ENCODE data around the gene UBTF.

DNA sequence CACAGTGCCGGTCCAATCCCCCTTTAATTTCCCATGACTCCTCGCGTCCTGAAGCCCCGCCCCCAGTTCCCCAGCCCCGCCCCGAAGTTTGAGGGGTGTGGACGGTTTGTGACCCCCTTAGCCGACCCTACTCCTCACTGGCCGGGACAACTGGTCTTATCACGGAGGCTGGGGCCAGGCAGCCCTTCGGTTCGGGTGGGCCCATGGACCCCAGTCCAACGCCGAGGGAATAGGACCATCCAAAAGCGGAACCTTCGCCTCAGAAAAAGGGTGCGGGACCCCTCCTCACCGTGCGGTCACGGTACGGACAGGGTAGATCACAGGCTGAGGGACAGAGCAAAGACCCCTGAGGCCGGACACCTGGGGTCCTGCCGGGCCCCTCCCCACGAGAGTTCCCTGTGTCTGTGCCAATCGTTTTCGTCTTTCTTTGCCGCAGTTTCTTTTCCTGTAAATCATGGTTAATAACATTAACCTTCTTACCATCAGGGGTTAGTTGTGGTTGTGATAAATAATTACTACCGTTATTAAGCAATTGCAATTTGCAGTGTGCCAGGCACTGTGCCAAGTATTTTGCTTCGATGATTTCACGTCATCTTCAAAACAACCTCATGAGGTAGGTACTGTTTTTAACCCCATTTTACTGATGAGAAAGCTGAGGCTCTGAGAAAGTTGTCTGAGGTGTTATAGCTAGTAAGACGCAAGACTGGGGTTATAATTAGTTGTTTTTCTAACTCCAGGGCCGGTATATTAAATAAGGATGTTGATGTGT, 32.2 kb downstream of the UBTF start:
- TF ChIP-seq ZNF274 (IDR thresholded peaks at IDR 0.05; ENCODE audit: low read depth, low read length) (no peak), SUZ12 (IDR thresholded peaks at IDR 0.05; ENCODE audit: extremely low read depth, insufficient read depth, insufficient read length) (no peak)
